Measurements from ENCODE around the gene PRDM16.

Gene PRDM16

GRCh38 chr1:3190256-3191041 is 121.4 kb downstream of the PRDM16 start:
- Histone ChIP-seq H3K4me3 (ENCODE audit: low read length in 2 of 2) (no peak overlapping the region), H3K9me3 (ENCODE audit: control insufficient read depth in 2 of 2, low read length in 2 of 2) (no peaks in the 10 kb centered on the region), H3K36me3 (ENCODE audit: control insufficient read depth in 2 of 2, insufficient read depth in 2 of 2, low read length in 2 of 2) (no peaks in the 10 kb centered on the region), H3K9ac (ENCODE audit: low read depth in 1 of 2, low read length in 2 of 2) (no peak overlapping the region), H3K27ac (ENCODE audit: low read depth in 2 of 2, low read length in 2 of 2) (no peak overlapping the region), H3K4me1 (ENCODE audit: control insufficient read depth in 2 of 2, insufficient read depth in 2 of 2, low read length in 2 of 2) (no peaks in the 10 kb centered on the region), H3K27me3 (ENCODE audit: control insufficient read depth in 2 of 2, insufficient read depth in 2 of 2, low read length in 2 of 2) (peaks cover 0 to under 1% of the 10 kb centered on the region in 2 donors)

- no peaks in the 10 kb centered on the region for H3K36me3 ChIP-seq (ENCODE audit: control insufficient read depth in 2 of 2, insufficient read depth in 2 of 2, low read length in 2 of 2)
- H3K9me3 ChIP-seq (ENCODE audit: control insufficient read depth in 2 of 2, low read length in 2 of 2), result no peaks in the 10 kb centered on the region
- no peak overlapping the region for H3K9ac ChIP-seq (ENCODE audit: low read depth in 1 of 2, low read length in 2 of 2)
- H3K4me3 ChIP-seq (ENCODE audit: low read length in 2 of 2), result no peak overlapping the region
- no peaks in the 10 kb centered on the region for H3K4me1 ChIP-seq (ENCODE audit: control insufficient read depth in 2 of 2, insufficient read depth in 2 of 2, low read length in 2 of 2)
- no peaks in the 10 kb centered on the region for H3K27me3 ChIP-seq (ENCODE audit: control insufficient read depth in 2 of 2, insufficient read depth in 2 of 2, low read length in 2 of 2)
- no peak overlapping the region for H3K27ac ChIP-seq (ENCODE audit: low read depth in 2 of 2, low read length in 2 of 2)
Measured at GRCh38 chr1:3192361-3192760, 123.4 kb downstream of the PRDM16 start.

DNA sequence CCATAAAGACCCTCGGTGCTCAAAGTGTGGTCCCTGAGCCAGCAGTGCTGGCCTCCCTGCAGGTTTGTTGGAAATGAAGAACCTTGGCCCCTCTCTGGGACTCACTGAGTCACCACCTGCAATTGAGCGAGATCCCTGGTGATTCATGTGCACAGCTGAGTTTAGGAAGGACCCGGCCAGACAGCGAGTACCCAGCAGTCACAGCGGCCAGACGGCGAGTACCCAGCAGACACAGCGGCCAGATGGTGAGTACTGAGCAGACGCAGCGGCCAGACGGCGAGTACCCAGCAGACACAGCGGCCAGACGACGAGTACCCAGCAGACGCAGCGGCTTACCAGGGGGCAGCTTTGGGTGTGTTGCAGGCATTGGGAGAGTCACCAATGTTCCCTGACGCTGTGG is 123.8 kb downstream of the PRDM16 start:
- H3K9me3 ChIP-seq (ENCODE audit: control insufficient read depth in 2 of 2, low read length in 2 of 2), result no peaks in the 10 kb centered on the region
- H3K36me3 ChIP-seq (ENCODE audit: control insufficient read depth in 2 of 2, insufficient read depth in 2 of 2, low read length in 2 of 2), result no peaks in the 10 kb centered on the region
- no peak overlapping the region for H3K9ac ChIP-seq (ENCODE audit: low read depth in 1 of 2, low read length in 2 of 2)
- no peaks in the 10 kb centered on the region for H3K27me3 ChIP-seq (ENCODE audit: control insufficient read depth in 2 of 2, insufficient read depth in 2 of 2, low read length in 2 of 2)
- H3K4me3 ChIP-seq (ENCODE audit: low read length in 2 of 2), result no peak overlapping the region
- no peak overlapping the region for H3K27ac ChIP-seq (ENCODE audit: low read depth in 2 of 2, low read length in 2 of 2)
- H3K4me1 ChIP-seq (ENCODE audit: control insufficient read depth in 2 of 2, insufficient read depth in 2 of 2, low read length in 2 of 2), result no peaks in the 10 kb centered on the region

- no peaks in the 10 kb centered on the region for H3K27me3 ChIP-seq (ENCODE audit: control insufficient read depth in 2 of 2, insufficient read depth in 2 of 2, low read length in 2 of 2)
- H3K27ac ChIP-seq (ENCODE audit: low read depth in 2 of 2, low read length in 2 of 2), result no peak overlapping the region
- H3K9ac ChIP-seq (ENCODE audit: low read depth in 1 of 2, low read length in 2 of 2), result no peak overlapping the region
- H3K36me3 ChIP-seq (ENCODE audit: control insufficient read depth in 2 of 2, insufficient read depth in 2 of 2, low read length in 2 of 2), result no peaks in the 10 kb centered on the region
- no peaks in the 10 kb centered on the region for H3K4me1 ChIP-seq (ENCODE audit: control insufficient read depth in 2 of 2, insufficient read depth in 2 of 2, low read length in 2 of 2)
- H3K9me3 ChIP-seq (ENCODE audit: control insufficient read depth in 2 of 2, low read length in 2 of 2), result no peaks in the 10 kb centered on the region
- H3K4me3 ChIP-seq (ENCODE audit: low read length in 2 of 2), result no peak overlapping the region
Measured at GRCh38 chr1:3193811-3194210, 124.8 kb downstream of the PRDM16 start.

- Histone ChIP-seq H3K9me3 (ENCODE audit: control insufficient read depth in 2 of 2, low read length in 2 of 2) (no peaks in the 10 kb centered on the region), H3K36me3 (ENCODE audit: control insufficient read depth in 2 of 2, insufficient read depth in 2 of 2, low read length in 2 of 2) (no peaks in the 10 kb centered on the region), H3K27me3 (ENCODE audit: control insufficient read depth in 2 of 2, insufficient read depth in 2 of 2, low read length in 2 of 2) (no peaks in the 10 kb centered on the region), H3K4me3 (ENCODE audit: low read length in 2 of 2) (no peak overlapping the region), H3K4me1 (ENCODE audit: control insufficient read depth in 2 of 2, insufficient read depth in 2 of 2, low read length in 2 of 2) (no peaks in the 10 kb centered on the region), H3K27ac (ENCODE audit: low read depth in 2 of 2, low read length in 2 of 2) (no peak overlapping the region), H3K9ac (ENCODE audit: low read depth in 1 of 2, low read length in 2 of 2) (no peak overlapping the region)
Measured at GRCh38 chr1:3194760-3195479, 125.9 kb downstream of the PRDM16 start.

DNA sequence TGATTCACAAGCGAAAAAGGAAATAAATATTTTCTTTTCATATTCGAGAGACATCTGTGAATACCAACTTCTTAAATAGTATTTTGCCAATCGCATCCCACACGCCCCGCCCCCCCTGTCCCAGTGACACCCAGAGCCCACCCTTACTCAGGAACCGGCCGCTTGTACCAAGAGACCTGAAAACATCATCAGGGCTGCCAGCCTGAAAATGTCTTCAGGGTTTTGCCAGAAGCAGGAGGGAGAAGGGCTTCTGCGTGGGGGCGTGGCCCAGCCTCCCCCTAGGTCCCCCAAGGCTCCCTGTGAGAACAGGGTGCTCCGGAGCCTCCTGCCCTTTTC is 126.4 kb downstream of the PRDM16 start:
- Histone ChIP-seq H3K9ac (ENCODE audit: low read depth in 1 of 2, low read length in 2 of 2) (no peak overlapping the region), H3K27me3 (ENCODE audit: control insufficient read depth in 2 of 2, insufficient read depth in 2 of 2, low read length in 2 of 2) (no peaks in the 10 kb centered on the region), H3K9me3 (ENCODE audit: control insufficient read depth in 2 of 2, low read length in 2 of 2) (no peaks in the 10 kb centered on the region), H3K36me3 (ENCODE audit: control insufficient read depth in 2 of 2, insufficient read depth in 2 of 2, low read length in 2 of 2) (no peaks in the 10 kb centered on the region), H3K4me1 (ENCODE audit: control insufficient read depth in 2 of 2, insufficient read depth in 2 of 2, low read length in 2 of 2) (no peaks in the 10 kb centered on the region), H3K4me3 (ENCODE audit: low read length in 2 of 2) (no peak overlapping the region), H3K27ac (ENCODE audit: low read depth in 2 of 2, low read length in 2 of 2) (no peak overlapping the region)

GRCh38 chr1:3195966-3196515 is 127.0 kb downstream of the PRDM16 start:
- Histone ChIP-seq H3K27me3 (ENCODE audit: control insufficient read depth in 2 of 2, insufficient read depth in 2 of 2, low read length in 2 of 2) (no peaks in the 10 kb centered on the region), H3K27ac (ENCODE audit: low read depth in 2 of 2, low read length in 2 of 2) (no peak overlapping the region), H3K36me3 (ENCODE audit: control insufficient read depth in 2 of 2, insufficient read depth in 2 of 2, low read length in 2 of 2) (no peaks in the 10 kb centered on the region), H3K4me3 (ENCODE audit: low read length in 2 of 2) (no peak overlapping the region), H3K9me3 (ENCODE audit: control insufficient read depth in 2 of 2, low read length in 2 of 2) (no peaks in the 10 kb centered on the region), H3K9ac (ENCODE audit: low read depth in 1 of 2, low read length in 2 of 2) (no peak overlapping the region), H3K4me1 (ENCODE audit: control insufficient read depth in 2 of 2, insufficient read depth in 2 of 2, low read length in 2 of 2) (no peaks in the 10 kb centered on the region)

DNA sequence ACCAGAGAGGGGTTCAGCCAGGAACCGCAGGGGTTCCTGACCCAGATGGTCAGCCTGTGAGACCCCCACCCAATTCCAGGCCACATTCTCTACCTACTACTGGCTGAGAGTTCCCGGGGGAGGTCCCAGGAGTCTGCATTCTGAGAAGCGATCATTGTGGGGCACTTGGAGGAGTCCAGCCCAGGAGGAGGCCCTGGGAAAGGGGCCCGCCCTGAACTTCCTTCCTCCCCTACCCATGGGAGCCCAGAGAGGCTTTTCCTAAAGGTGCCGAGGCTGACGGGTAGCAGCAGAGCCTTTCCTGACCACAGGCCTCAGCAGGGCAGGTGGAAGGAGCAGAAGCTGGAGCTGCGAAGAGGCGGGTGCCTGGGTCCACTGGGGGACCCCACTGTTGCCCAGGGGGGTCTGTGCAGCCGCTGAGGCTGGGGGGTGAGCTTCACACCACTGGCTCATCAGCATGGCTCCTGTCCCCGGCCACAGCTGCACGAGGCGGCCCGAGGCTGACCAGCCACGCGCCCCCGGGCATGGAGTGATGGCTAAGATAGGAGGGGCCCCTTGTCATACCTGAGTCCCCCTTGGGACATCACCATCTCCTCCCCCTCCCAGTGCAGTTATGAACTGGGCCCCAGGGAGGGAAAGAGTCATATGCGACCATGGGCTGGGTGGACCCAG is 127.7 kb downstream of the PRDM16 start:
- Histone ChIP-seq H3K36me3 (ENCODE audit: control insufficient read depth in 2 of 2, insufficient read depth in 2 of 2, low read length in 2 of 2) (no peaks in the 10 kb centered on the region), H3K9ac (ENCODE audit: low read depth in 1 of 2, low read length in 2 of 2) (no peak overlapping the region)

GRCh38 chr1:3197781-3198316 is 128.8 kb downstream of the PRDM16 start:
- H3K36me3 ChIP-seq (ENCODE audit: control insufficient read depth in 2 of 2, insufficient read depth in 2 of 2, low read length in 2 of 2), result no peaks in the 10 kb centered on the region
- no peak overlapping the region for H3K4me3 ChIP-seq (ENCODE audit: low read length in 2 of 2)
- H3K27me3 ChIP-seq (ENCODE audit: control insufficient read depth in 2 of 2, insufficient read depth in 2 of 2, low read length in 2 of 2), result no peaks in the 10 kb centered on the region
- H3K9ac ChIP-seq (ENCODE audit: low read depth in 1 of 2, low read length in 2 of 2), result no peak overlapping the region
- no peaks in the 10 kb centered on the region for H3K4me1 ChIP-seq (ENCODE audit: control insufficient read depth in 2 of 2, insufficient read depth in 2 of 2, low read length in 2 of 2)
- H3K27ac ChIP-seq (ENCODE audit: low read depth in 2 of 2, low read length in 2 of 2), result no peak overlapping the region
- H3K9me3 ChIP-seq (ENCODE audit: control insufficient read depth in 2 of 2, low read length in 2 of 2), result no peaks in the 10 kb centered on the region

More for the DNA sequence above, 127.7 kb downstream of the PRDM16 start:
- H3K4me3 ChIP-seq (ENCODE audit: low read length in 2 of 2), result no peak overlapping the region
- H3K27ac ChIP-seq (ENCODE audit: low read depth in 2 of 2, low read length in 2 of 2), result no peak overlapping the region
- H3K4me1 ChIP-seq (ENCODE audit: control insufficient read depth in 2 of 2, insufficient read depth in 2 of 2, low read length in 2 of 2), result no peaks in the 10 kb centered on the region
- H3K9me3 ChIP-seq (ENCODE audit: control insufficient read depth in 2 of 2, low read length in 2 of 2), result no peaks in the 10 kb centered on the region
- H3K27me3 ChIP-seq (ENCODE audit: control insufficient read depth in 2 of 2, insufficient read depth in 2 of 2, low read length in 2 of 2), result no peaks in the 10 kb centered on the region

Measured in mucosa of rectum (tissue), 2 donors.